SK-N-SH (cell line): ENCODE measurements around the gene RNF8.

ENCODE experiments used
- CTCF ChIP-seq: fragments of 200-600 bp; sonication (generic); IDR thresholded peaks from 2 replicates; pipeline ENCODE4 v1.6.1; 2017; ENCODE audit warnings: antibody characterized with exemption, mild to moderate bottlenecking, moderate library complexity
- EZH2phosphoT487 ChIP-seq: fragments of 200-600 bp; sonication (generic); IDR thresholded peaks from 2 replicates; pipeline ENCODE4 v1.6.1; 2017; ENCODE audit warnings: low read depth, mixed run types, mild to moderate bottlenecking, antibody characterized with exemption, moderate library complexity, borderline replicate concordance
- FOXM1 ChIP-seq: IDR thresholded peaks from 2 replicates; pipeline ENCODE4 v1.4.0; 2012; ENCODE audit warnings: low read depth, mild to moderate bottlenecking
- MAX ChIP-seq: IDR thresholded peaks from 2 replicates; pipeline ENCODE4 v1.4.0; 2012; ENCODE audit warnings: low read depth
- PBX3 ChIP-seq: IDR thresholded peaks from 2 replicates; pipeline ENCODE4; 2012
- POLR2AphosphoS5 ChIP-seq: IDR thresholded peaks from 2 replicates; pipeline ENCODE4 v1.6.1; 2012; ENCODE audit warnings: low read depth, low read length
- RAD21 ChIP-seq: IDR thresholded peaks from 2 replicates; pipeline ENCODE4 v1.6.1; 2012; ENCODE audit warnings: mild to moderate bottlenecking, low read length
- REST ChIP-seq: IDR thresholded peaks from 2 replicates; pipeline ENCODE4 v1.6.1; 2012; ENCODE audit warnings: mild to moderate bottlenecking, low read depth, low read length, moderate library complexity
- RFX5 ChIP-seq: IDR thresholded peaks from 2 replicates; pipeline ENCODE4 v1.6.1; 2012; ENCODE audit warnings: mild to moderate bottlenecking, improper control_type of control experiment, low read length
- TAF1 ChIP-seq: IDR thresholded peaks from 2 replicates; pipeline ENCODE4 v1.6.1; 2012; ENCODE audit warnings: low read depth, mild to moderate bottlenecking, low read length, moderate library complexity, borderline replicate concordance
- TEAD4 ChIP-seq: IDR thresholded peaks from 2 replicates; pipeline ENCODE4 v1.4.0; 2012; ENCODE audit warnings: mild to moderate bottlenecking, borderline replicate concordance; ENCODE audit not compliant: insufficient read depth
- USF2 ChIP-seq: fragments of 150-350 bp; IDR thresholded peaks from 2 replicates; pipeline ENCODE4 v1.6.1; 2017; ENCODE audit warnings: antibody characterized with exemption, low read length, low read depth, borderline replicate concordance
- ZBTB33 ChIP-seq: IDR thresholded peaks from 2 replicates; pipeline ENCODE4 v1.4.0; 2012; ENCODE audit warnings: low read depth, borderline replicate concordance

GRCh38 chr6:37319856-37320480, 33.8 kb upstream of the RNF8 start:
- no peak for TF ChIP-seq POLR2AphosphoS5
- TF ChIP-seq CTCF, result no peak
- TF ChIP-seq TAF1, result no peak
- TF ChIP-seq MAX, result no peak
- no peak for TF ChIP-seq RFX5
- TF ChIP-seq PBX3, result no peak
- TF ChIP-seq EZH2phosphoT487, result no peak
- TF ChIP-seq TEAD4, result no peak
- TF ChIP-seq FOXM1, result no peak
- TF ChIP-seq ZBTB33, result no peak
- TF ChIP-seq RAD21, result no peak
- TF ChIP-seq USF2, result no peak
- no peak for TF ChIP-seq REST
